Stimulated activated CD8-positive, alpha-beta memory T cell treated with anti-CD3 and anti-CD28 coated beads, Interleukin-4, amount 100 ng/mL, for 24 hours (primary cell): ENCODE results near the gene SLC41A3.
"Not testable (repeated sequence)": the region's sequence is repeated elsewhere in the genome, so short reads cannot be mapped to it uniquely, and the experiment has no call there.

Source experiments
- DNase-seq: peaks from one replicate; pipeline ENCODE4 v3.0.0-alpha.2; 2020; ENCODE audit warnings: low read depth

SLC41A3 gene

DNA sequence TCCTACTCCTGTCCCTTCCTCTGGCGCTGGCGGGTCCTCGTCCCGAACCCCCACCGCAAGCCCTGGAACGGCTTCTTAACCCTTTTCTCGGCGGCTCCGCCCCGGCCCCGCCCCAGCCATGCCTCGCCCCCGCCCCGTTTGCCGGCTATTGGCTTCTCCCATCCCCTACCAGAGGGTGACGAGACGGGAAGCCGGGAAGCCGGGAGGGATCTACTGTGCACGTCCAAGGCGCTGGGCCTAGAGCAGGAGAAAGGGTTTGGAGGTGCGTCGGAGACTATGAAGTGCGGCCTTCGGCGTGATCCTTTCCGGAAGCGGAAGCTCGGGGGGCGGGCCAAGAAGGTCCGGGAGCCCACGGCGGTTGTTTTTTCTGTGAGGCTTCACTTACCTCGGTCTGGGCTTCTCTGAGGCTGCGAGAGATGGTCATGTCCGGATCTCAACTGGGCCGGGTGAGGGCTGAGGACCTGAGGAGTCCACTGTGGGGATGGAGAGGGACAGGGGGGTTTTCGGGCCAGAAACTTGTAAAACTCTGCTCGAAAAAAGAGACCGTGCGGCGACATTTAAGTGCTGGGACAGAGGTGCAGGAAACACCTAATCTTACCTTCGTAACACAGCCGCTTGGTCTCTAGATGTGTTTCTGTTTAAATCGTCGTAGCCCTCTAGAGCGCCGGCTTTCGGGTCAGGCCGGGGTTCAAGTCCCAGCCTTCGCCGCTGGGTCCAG is 93.5 kb downstream of the SLC41A3 start:
- peak; percentile 47 for DNase-seq

DNA sequence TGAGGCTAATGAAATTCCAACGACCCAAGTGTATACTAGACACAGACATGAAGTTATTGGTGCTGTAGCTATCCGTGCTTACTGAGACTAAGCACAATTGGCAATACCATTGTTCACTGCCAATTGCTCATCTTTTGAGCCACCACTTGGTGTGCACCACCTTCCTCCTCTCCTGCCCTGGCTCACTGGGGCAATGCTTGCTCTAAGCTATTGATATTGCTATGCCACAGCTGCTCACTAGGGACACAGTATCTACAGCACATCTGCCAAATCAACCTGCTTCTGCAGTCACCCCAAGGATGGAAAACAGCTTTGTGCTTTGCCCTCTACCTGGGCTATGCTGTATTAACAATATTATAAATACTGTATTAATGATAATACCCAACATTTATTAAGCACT is 99.0 kb downstream of the SLC41A3 start:
- not testable (repeated sequence) for DNase-seq

DNA sequence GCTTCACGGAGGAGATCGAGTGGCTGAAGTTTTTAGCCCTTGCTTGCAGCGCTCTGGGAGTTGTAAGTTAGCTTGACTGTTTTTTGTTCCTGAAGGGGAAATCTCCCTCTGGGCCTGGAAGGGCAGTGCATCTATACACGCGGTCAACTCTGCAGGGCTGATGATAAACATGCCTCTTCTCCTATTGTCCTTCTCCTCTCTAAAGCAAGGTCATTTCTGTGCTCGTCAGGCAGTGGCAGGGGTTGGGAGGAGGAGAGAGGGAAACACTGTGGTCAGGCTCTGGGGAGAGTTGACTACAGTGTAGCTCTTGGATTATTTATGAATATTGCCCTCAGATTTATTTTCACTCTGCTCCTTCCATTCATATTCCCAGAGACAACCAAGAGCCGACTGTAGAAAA is 106.8 kb downstream of the SLC41A3 start:
- DNase-seq = not testable (repeated sequence)

DNA sequence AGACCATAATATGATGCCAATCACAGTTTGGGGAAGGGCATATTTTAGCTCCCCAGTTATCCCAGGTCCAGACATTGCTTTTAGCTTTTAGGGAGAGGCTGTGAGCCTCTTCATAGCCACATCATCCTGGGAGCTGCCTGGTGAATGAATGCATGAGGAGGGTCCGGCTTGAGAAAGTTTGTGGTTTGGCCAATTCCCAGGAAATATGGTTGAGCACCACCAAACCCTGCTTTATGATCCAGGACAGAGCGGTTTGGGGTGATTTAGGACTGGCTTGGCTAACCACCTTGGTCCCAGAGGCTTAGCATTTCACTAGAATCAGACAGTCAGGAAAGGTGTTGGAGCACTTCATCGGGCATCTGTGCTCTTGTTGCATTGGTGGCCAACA is 107.9 kb downstream of the SLC41A3 start:
- not testable (repeated sequence) for DNase-seq

DNA sequence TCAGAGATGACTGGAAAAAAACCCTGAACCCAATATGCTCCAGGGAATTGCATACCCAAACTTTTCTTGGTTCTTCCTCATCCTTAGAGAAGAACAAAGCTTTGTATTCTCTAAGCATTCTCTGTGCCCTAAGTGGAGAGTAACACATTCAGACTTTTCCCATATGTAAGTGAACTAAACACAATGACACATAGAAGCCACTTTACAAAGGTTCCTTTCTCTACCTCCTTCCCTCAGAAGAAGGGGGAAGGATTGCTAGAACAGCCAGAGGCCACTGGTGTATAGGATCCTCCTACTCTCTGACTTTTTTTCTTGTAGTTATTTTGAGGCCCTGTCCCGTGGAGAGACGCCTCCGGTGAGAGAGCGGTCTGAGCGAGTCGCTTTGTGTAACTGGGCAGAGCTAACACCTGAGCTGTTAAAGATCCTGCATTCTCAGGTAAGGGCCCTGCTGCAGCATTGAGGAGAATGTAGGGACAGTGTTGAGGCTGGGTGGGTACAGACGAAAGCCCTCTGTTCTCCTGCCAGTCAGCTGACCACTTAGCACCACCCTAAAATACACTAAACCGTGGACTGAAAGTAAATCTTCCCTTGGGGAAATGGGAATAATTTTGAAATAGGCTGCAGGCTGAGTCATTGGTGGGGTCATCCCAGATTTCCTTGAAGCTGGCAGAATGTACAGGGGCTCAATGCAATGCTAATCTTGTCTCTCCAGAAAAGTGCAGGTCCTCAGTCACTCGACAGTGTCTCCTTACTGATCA is 108.5 kb downstream of the SLC41A3 start:
- DNase-seq = not testable (repeated sequence)

DNA sequence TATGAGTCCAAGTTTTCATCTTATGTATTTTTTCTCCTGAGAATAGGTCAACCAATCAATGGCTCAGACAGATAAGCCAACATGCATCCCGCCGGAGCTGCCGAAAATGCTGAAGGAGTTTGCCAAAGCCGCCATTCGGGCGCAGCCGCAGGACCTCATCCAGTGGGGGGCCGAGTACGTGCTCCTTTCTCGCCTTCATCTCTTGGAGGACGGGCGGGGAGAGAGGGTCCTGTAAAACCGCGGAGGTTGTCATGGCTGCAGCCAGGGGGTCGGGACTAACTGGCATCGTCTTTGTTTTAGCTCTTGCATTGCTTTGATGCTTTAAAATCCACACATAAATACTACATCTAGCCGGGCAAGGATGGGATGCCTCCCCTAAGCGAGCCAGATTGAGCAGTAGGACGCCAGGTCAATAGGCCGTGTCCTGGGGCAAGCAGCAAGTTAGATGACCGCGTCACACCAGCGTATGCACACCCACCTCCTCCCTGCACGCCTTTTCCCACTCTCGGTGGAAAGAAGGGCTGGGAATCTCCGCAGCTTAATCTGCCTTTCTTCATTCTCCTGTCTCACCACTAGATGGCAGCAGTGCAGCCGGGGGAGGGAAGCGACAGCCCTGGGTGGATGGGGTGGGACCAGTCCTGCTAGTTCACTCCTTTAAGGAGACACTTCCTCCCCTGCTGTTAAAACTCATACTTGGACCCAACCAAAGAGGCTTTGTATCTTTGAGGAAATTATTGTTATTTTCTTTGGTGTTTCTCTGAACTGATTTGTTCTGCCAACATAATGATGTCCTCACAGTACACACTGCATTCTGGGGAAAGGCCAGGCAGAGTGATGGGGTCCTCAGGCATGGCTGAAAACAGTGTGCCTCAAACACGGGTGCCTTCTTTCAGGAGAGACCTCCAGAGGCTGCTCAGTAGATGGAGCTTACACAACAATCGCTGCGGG is 111.7 kb downstream of the SLC41A3 start:
- not testable (repeated sequence) for DNase-seq

DNA sequence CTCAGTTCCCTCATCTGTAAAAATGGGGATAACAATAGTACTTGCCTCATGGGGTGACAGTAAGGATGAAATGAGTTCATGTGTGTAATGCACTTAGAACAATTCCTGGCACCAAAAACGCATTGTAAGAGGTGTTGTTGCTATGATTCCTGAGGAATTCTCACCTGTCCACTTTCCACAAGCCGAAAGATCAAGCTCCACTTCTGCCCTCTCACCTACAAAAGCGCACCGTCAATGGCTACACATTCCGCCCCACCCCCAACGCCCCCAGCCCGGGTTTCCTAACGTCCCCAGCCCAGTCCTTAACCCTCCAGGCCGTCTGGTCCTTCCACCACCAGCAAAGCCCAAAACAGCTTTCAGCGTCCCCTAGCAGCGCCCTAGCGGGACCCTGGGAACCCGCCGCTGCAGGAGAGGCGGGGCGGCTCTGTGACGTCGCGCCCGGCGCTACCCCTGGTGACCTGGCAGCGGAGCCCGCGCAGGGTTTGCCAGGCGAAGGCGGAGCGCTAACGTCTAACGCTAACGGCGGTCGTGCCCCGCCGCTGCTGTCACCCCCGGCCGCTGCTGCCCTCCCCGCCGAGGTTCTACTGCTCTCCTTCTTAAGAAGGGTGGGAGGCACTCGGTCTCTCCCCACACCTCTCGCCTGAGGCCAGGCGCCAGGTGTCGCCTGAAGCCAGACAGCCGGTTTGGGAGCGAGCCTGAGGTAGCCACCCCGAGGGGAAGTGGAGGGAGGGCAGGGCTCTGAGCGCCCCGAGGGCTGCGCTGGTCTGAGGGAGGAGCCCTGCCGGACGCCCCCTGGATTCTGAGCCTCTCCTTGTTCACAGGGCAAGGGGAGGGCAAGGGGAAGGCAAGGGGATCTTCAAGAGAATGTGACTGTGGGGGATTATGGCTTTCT is 115.0 kb downstream of the SLC41A3 start, which contains the start of gene ROPN1B:
TSS of gene ROPN1B (plus strand) at position 478 of the 892 bp plus-strand sequence. CDS start 2,877 bp downstream, outside the sequence.
- not testable (repeated sequence) for DNase-seq

DNA sequence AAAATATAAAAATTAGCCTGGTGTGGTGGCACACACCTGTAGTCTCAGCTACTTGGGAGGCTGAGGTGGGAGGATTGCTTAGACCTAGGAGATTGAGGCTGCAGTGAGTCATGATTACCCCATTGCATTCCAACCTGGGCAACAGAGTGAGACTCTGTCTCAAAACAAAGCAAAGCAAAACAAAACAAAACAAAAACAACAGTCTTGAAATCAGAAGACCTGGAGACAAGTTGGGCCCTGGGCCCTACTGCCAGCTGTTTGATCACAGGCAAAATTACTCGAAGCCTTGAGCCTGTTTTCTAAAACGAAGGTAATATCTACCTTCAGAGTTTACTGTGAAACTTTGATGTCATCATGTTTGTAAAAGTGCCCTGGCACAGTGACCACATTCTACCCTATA is 115.8 kb downstream of the SLC41A3 start:
- DNase-seq = not testable (repeated sequence)

DNA sequence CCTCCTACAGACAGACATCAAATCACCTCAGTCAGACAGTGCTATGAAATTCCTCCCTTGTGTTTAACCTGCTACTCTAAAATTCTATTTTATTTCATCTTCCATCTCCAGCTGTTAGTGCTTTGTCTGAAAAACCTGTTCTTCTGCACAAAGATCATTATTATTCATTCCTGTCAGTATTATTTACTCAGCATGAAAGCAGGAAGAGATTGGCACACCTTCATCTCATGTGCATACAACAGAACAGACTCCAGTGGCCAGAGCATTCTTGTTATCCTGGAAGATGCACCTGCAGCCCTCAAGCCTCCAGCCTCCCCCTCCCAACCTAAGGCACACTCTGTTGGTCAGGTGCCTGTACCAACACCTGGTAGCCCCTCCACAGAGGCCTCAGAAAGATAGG is 116.8 kb downstream of the SLC41A3 start:
- no peak for DNase-seq

DNA sequence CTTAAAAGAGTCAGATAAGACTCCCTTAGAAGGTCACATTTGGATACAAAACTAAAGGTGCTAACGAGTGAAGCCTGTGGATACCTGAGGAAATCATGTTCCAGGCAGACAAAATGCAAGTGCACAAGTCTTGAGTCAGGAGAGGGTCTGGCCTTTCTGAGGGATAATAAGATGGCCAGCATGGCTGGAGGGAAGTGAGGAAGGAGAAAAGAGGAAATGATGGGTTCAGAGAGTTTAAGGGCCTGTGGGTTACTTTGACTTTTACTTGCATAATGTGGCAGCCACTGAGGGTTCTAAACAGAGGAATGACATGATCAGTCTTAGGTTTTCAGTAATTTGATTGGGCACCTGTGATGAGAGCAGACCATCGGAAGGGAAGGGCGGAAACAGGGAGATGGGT is 118.4 kb downstream of the SLC41A3 start:
- no peak for DNase-seq

DNA sequence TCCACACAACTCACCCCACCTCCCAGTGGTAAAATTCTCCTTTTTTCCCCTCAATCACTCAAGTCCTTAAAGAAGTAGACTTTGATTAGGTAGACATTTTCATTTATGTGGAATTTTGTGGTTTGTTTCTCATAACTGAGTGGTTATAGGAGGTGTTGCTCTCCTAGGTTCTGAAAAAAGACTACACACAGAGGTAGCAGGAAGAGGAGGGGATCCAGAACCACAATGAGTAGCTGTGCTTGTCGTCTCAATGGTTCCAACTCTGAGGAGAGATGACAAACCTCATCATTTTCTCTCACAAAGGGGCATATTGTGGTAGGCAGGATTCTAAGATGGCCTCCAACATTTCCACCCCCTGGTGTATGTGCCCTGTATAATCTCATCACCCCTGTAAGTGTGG is 120.1 kb downstream of the SLC41A3 start:
- not testable (repeated sequence) for DNase-seq

DNA sequence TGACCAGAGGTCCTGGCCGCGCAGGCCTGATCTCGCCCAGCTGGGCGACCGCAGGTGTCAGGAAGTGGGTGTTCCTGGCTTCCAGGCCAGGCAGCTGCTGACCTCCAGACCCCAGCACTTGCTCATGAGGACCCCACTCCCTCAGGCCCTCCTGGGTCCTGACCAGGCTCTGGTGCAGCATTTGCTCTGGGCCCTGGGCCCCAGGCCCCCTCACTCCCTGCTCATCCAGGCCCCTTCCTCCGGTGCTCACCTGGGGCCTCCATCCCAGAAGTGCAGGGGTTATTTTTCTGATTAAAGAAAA is 122.7 kb downstream of the SLC41A3 start:
- DNase-seq = no peak

DNA sequence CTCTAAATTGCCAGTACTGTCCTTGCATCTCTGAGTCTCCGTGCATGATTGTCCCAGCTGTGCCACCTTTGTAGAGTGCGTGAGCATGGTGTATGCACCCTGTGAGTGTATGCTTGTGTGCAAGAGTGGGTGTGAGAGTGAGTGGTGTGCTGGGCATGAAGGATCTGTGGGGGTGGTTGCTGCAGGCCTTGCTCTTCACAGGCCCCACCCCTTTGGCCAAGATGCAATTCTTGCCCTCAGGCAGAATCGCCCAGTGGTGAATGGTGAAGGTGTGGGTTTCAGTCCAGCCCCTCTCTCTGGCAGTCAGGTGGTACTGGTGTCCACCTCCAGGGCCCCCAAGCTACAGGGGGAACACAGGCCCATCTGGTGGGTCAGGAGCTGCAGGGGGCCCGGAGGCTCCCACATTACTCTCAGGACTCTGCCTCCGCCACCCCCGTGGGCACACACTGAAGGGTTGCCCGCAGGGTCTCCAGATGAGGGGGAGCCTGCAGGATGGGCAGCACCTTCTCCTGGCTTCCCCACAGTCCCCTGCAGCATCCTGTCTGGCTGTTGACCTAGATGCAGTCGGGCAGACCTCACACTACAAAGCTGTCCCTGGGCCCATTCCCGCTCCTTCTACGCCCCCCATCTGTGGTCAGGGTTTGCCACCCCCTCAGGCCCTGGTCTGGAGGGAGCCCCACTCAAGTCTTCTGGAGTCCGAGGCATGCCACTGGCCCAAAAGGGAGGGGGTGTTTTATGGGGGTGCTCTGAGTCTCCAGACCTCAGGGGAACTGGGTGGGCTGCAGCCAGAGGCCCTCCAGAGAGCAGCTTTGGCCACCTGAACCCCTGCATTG is 123.3 kb downstream of the SLC41A3 start:
- DNase-seq = no peak

DNA sequence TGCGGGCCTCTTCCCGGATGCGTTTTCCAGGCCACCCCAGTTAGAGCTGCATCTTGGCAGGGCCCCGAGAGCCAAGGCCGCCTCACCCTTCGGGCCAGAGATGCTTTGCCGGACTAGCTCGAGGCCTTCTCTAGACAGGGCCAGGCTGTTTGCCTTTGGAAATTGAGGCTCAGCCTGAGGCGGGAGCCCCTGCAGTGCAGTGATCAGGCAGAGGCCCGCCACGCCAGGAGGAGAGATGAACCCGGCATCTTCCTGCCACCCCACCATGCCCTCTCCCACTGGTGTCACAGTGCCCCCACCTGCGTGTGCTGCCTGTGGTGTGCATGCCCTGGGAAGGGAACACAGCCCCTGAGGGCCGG is 123.9 kb downstream of the SLC41A3 start:
- DNase-seq = no peak

DNA sequence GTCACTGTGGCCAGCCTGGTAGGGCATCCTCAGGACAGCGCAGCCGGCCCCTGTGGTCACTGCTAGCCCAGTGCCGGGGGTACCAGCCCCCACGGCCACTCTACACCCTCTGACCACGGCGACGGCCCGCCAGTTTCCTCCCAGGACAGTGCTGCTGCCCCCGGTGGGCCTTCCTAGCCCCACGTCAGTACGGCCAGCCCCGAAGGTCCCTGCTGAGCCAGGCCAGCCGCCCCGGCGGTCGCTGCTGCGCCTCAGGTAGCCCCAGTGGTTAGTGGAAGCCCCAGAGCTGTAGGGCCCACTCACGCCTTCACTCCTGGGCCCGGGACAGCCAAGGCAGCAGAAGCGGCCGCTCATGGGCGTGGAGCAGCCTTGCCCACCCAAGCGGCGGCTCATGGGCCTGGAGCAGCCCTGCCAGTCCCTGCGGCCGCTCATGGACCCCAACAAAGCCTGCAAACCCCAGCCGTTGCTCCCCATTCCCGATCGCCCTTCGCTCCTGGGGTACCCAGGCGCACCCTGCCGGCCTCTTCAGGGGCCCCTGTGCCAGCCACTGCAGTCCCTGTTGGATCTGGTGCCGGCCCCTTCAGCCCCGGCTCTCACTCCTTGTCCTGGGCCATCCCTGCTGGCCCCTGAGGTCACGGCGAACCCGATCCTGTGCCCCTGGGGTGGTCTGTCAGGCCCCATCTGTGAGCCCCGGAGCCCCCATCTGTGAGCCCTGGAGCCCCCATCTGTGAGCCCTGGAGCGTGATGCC is 124.4 kb downstream of the SLC41A3 start:
- no peak for DNase-seq

DNA sequence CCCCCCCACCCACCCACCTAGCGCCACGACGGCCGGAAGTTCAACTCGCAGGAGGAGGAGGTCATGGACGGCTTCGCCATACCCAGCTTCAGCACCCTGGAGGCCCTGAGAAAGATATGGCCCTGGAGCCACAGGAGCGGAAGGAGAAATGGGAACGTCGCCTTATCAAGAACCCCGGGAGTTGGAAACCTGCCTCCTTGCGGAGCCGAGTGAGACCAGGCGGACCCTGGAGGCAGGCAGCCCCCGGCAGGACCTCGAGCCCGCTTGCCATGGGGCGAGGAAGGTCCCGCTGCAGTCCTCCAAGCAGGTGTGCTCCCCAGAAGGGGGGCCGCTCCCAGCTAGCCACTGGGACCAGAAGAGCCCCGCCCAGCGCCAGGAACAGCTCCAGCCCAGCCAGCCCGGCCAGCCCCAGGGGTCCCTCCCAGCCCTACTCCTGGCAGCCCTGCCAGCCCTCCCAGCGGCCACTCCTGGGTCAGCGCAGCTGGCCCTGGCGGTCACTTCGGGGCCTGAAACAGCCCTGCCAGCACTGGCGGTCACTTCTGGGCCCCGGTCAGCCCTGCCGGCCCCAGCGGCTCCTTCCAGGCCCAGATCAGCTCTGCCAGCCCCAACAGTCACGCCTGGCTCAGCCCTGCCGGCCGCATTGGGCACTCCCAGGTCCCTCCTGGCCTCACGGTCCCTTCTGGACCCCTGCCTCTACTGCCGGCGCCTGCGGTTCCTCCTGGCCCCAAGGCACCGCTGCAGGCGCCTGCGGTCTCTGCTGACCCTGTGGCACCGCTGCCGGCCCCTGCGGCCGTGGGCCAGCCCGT is 125.2 kb downstream of the SLC41A3 start:
- no peak for DNase-seq

DNA sequence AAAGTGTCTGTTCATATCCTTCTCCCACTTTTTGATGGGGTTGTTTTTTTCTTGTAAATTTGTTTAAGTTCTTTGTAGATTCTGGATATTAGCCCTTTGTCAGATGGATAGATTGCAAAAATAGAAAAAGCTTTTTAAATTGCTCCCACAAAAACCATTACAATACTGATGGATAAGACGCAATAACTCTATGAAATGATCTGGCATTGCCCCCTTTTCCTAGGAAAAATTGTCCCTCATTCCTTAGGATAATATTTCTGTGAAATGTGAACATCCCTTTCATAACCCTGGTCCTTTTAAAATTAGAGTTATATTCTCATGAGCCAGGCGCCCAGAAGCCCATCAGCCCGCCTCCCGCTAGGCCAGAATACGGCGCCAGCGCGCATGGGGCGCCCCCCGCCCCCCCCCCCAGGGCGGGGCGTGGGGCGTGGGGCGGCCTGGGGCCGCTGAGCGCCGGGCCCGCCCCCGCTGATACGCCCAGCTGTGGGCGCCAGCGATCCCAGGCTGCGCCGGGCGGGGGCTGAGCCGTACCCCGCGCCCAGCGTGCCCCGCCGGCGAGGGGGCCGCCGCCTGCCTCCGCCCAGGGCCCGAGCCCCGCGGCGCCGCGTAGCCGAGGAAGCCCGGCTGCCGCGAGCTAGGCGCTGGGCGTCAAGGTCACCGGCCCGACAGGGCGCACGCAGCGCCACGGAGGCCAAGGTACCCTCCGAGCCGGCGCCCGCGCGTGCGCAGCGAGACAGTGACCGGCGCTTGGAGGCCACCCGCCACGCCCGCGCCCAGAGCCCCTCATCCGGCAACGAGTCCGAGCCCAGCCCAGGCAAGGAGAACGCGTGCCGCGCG is 126.0 kb downstream of the SLC41A3 start:
- DNase-seq = no peak

DNA sequence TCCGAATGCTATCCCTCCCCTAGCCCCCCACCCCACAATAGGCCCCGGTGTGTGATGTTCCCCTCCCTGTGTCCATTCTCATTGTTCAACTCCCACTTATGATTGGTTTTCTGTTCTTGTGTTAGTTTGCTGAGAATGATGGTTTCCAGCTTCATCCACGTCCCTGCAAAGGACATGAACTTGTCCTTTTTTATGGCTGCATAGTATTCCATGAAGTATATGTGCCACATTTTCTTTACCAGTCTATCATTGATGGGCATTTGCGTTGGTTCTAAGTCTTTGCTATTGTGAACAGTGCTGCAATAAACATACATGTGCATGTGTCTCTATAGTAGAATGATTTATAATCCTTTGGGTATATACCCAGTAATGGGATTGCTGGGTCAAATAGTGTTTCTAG is 126.9 kb downstream of the SLC41A3 start:
- DNase-seq = not testable (repeated sequence)
